Small intestine (tissue), 7 donors: ENCODE measurements around the gene LMCD1. TPM values are rescaled to one million over a fixed set of nuclear protein-coding genes. Genes with fewer than 3 reads are reported as not detected.

Source experiments
- DNase-seq, 2 donors: peaks; one replicate each; pipeline versions ENCODE4 v3.0.0 to v3.0.0-alpha.2; 2013
- FAIRE-seq: peaks from 2 replicates; lab custom pipeline; 2012; peaks lifted over from hg19 to GRCh38; lab: Jason Lieb, UNC
- H3K27ac ChIP-seq, 3 donors: one replicate each; pipeline ENCODE4 v1.5.1; 2013; ENCODE audit warnings: low read length in 2 of 3, mild to moderate bottlenecking in 2 of 3, control low read depth in 1 of 3, inconsistent platforms in 1 of 3, low read depth in 1 of 3, moderate library complexity in 1 of 3
- H3K27me3 ChIP-seq, 3 donors: one replicate each; pipeline ENCODE4 v1.6.1; 2013; ENCODE audit warnings: low read length in 3 of 3, inconsistent platforms in 1 of 3; ENCODE audit not compliant: control insufficient read depth in 3 of 3, insufficient read depth in 3 of 3
- H3K36me3 ChIP-seq, 3 donors: one replicate each; pipeline ENCODE4 v1.6.1; 2013; ENCODE audit warnings: low read length in 3 of 3, inconsistent platforms in 1 of 3, low read depth in 1 of 3, mild to moderate bottlenecking in 1 of 3, moderate library complexity in 1 of 3; ENCODE audit not compliant: control insufficient read depth in 3 of 3, insufficient read depth in 2 of 3
- H3K4me1 ChIP-seq, 3 donors: one replicate each; pipeline ENCODE4 v1.6.1; 2013; ENCODE audit warnings: low read length in 2 of 3, inconsistent platforms in 1 of 3, low read depth in 1 of 3, mild to moderate bottlenecking in 1 of 3, moderate library complexity in 1 of 3; ENCODE audit not compliant: control insufficient read depth in 3 of 3, insufficient read depth in 2 of 3
- H3K4me3 ChIP-seq, 3 donors: one replicate each; pipeline ENCODE4 v1.5.1; 2013; ENCODE audit warnings: low read length in 3 of 3, control low read depth in 1 of 3, inconsistent platforms in 1 of 3, low read depth in 1 of 3, mild to moderate bottlenecking in 1 of 3, moderate library complexity in 1 of 3
- H3K9me3 ChIP-seq, 2 donors: one replicate each; pipeline ENCODE4 v1.6.1; 2013; ENCODE audit warnings: low read depth in 1 of 2, low read length in 1 of 2; ENCODE audit not compliant: control insufficient read depth in 2 of 2, insufficient read depth in 1 of 2
- WGBS, 3 donors: extraction: QIAGEN DNeasy Blood & Tissue Kit; methylation state at CpG; one replicate each; pipeline ENCODE4 v1.1.7; 2013; 5-methylcytosine and 5-hydroxymethylcytosine counted together
- polyA plus RNA-seq, 4 donors: library from polyadenylated mRNA; stranded (reverse) in 3 of 4; unstranded in 1 of 4; fragments of 200-250 nt in 3 of 4; fragments of 120-200 nt in 1 of 4; gene quantifications; one replicate each; pipeline versions ENCODE4 v1.2.1 to v1.2.3, GENCODE V29; 2013
- donor health status: healthy with polysubstance abuse.
- donor health status: control.
- donor health status: control.
- donor health status: Bipolar disorder and iron deficiency.
- donor health status: healthy.

The LMCD1 gene
- polyA plus RNA-seq, 4 donors = 2.5 to 29.4 (median 14.7) TPM

DNA sequence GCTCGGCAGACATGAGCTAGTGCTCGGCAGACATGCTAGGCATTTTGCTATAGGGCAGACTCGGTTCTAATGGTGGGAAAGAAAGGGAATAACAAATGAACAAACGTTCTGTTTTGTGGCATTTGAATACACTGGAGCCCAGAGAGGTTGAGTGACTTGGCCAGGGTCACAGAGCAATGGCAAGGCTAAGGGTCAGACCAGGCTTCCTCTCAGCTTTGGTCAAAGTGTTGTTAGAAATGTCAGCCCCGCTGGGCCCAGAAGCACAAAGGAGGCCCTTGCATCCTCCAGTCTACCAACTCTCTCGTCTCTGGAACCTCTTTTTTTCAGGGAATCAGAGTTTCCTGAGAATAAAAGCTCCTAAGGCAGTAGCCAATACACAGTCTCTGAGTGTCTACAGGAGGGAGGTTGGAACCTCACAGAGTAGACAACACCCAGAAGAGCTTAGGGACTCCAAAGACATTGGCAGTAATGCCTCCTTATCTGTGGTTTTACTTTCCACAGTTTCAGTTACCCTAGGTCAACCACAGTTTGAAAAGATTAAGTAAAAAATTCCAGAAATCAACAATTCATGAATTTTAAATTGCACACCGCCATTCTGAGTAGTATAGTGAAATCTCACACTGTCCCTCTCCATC, 95.7 kb downstream of the LMCD1 start:
- Histone ChIP-seq H3K4me1 (no peaks in the 10 kb centered on the region), H3K9me3 (no peaks in the 10 kb centered on the region), H3K27ac (no peak overlapping the region), H3K27me3 (no peaks in the 10 kb centered on the region), H3K4me3 (no peak overlapping the region), H3K36me3 (no peaks in the 10 kb centered on the region)
- FAIRE-seq (no peak), DNase-seq (no peak)
- 72 to 87% (median 85%) methylated on average over 7 of the region's 7 CpGs for WGBS, 3 donors

DNA sequence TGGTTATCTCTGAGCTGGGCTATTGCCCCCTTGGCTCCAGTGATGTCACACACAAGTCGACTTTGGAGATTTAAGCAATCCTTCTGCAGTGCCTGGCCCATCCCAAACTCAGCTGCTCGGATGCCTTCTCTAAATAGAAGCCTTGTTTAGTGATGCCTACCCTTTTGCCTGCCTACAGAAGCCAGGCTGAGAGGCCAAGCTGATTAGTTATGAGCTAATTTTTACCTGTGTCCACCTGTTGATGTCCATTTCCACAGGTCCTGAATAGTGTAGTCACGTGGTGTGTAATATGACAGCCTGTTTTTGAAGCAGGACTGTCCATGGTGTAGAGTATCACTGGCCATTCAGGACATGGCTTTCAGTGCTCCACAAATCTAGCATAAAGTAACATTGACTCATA, 97.5 kb downstream of the LMCD1 start:
- Histone ChIP-seq H3K4me1 (no peaks in the 10 kb centered on the region), H3K27ac (no peak overlapping the region), H3K36me3 (no peaks in the 10 kb centered on the region), H3K27me3 (no peaks in the 10 kb centered on the region), H3K4me3 (no peak overlapping the region), H3K9me3 (no peaks in the 10 kb centered on the region)
- DNase-seq (no peak), FAIRE-seq (no peak)
- 60 to 78% (median 63%) methylated on average over 3 of the region's 3 CpGs for WGBS, 3 donors

DNA sequence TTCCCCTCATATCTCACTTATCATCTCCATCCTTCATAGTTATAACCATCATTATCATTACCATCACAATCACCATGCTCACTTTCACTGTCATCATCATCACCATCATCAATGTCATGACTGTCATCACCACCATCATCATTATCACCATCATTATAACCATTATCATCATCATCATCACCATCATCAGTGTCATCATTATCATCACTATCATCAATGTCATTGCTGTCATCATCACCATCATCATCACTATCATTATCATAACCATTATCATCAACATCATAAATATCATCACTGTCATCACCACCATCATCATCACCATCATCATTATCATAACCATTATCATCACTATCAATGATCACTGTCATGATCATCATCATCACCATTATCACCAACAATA, 98.8 kb downstream of the LMCD1 start:
- FAIRE-seq = no peak
- Histone ChIP-seq H3K27me3 (no peaks in the 10 kb centered on the region), H3K4me3 (no peak overlapping the region), H3K9me3 (no peaks in the 10 kb centered on the region), H3K36me3 (no peaks in the 10 kb centered on the region), H3K27ac (no peak overlapping the region), H3K4me1 (no peaks in the 10 kb centered on the region)
- DNase-seq = no peak

DNA sequence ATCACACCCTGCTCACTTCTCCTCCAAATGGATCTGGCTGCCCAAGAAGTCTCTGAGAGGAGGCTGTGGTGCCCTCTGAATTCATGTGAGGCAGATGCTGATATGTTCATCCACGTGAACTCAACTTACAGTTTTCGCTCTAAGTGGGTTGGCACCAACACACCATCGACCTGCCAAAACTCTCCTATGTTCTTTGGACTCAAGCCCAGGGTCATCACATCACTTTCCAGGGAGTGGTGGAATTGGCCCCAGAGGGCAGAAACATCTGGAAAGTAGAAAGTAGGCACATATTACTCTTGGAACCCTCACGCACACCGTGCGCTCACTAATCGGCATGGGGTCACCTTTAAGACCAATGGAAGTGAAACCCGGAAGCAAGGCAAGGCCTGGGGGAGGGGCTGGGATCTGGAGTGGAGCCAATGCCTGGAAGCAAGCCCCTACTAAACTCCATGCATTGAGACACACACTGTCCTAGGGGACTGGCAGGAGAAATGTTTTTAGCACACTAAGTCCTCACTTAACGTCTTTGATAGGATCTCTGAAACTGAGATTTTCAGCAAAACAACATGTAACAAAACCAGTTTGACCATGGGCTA, 101.6 kb downstream of the LMCD1 start:
- WGBS, 3 donors = 66 to 71% (median 69%) methylated on average over 9 of the region's 9 CpGs
- no peak overlapping the region for H3K27ac ChIP-seq
- no peaks in the 10 kb centered on the region for H3K4me1 ChIP-seq
- H3K36me3 ChIP-seq = no peaks in the 10 kb centered on the region
- no peaks in the 10 kb centered on the region for H3K27me3 ChIP-seq
- DNase-seq (no peak), FAIRE-seq (no peak)
- no peak overlapping the region for H3K4me3 ChIP-seq
- H3K9me3 ChIP-seq = no peaks in the 10 kb centered on the region

DNA sequence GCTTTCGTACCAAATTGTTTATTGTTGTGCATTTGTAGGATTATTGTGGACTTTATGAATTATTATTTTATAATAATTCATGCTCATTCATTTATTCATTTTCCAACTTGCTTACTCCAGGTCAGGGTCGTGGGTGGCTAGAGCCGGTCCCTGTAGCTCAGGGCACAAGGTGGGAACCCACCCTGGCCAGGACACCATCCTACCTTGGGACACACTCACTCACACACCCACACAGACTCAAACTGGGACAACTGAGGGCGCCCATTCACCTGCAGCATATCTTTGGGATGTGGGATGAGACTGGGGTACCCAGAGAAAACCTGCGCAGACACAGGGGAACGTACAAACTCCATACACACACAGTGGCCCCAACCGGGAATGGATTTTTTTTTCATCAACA, 102.4 kb downstream of the LMCD1 start:
- WGBS, 3 donors = 90 to 94% (median 93%) methylated on average over 7 of the region's 7 CpGs
- FAIRE-seq = no peak
- H3K27me3 ChIP-seq = no peaks in the 10 kb centered on the region

DNA sequence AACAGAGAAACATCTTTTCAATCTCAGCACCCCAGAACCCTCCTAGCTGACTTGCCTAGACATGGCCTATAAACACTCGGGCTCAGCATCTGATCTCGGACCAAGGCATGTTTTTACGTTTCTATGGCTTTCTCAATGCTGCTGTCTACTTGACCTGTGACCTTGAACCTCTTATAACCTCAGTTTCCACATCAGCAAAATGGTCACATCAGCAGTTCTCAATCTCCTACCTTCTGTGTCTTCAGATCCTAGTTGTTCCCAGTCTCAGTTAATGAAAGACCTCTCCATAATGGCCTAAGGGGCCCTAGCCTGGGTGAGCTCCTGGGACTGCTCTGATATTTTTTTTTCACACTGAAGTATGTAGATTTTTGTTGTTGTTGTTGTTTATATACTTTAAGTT, 103.4 kb downstream of the LMCD1 start:
- FAIRE-seq (no peak), DNase-seq (no peak)
- 89 to 94% (median 91%) methylated on average over 3 of the region's 3 CpGs for WGBS, 3 donors
- no peak overlapping the region for H3K4me3 ChIP-seq
- H3K4me1 ChIP-seq = no peaks in the 10 kb centered on the region
- no peak overlapping the region for H3K27ac ChIP-seq
- no peaks in the 10 kb centered on the region for H3K36me3 ChIP-seq
- H3K27me3 ChIP-seq = no peaks in the 10 kb centered on the region
- no peaks in the 10 kb centered on the region for H3K9me3 ChIP-seq

More for the DNA sequence above, 102.4 kb downstream of the LMCD1 start:
- DNase-seq = no peak
- H3K27ac ChIP-seq = no peak overlapping the region
- no peak overlapping the region for H3K4me3 ChIP-seq
- H3K36me3 ChIP-seq = no peaks in the 10 kb centered on the region
- no peaks in the 10 kb centered on the region for H3K9me3 ChIP-seq
- no peaks in the 10 kb centered on the region for H3K4me1 ChIP-seq

DNA sequence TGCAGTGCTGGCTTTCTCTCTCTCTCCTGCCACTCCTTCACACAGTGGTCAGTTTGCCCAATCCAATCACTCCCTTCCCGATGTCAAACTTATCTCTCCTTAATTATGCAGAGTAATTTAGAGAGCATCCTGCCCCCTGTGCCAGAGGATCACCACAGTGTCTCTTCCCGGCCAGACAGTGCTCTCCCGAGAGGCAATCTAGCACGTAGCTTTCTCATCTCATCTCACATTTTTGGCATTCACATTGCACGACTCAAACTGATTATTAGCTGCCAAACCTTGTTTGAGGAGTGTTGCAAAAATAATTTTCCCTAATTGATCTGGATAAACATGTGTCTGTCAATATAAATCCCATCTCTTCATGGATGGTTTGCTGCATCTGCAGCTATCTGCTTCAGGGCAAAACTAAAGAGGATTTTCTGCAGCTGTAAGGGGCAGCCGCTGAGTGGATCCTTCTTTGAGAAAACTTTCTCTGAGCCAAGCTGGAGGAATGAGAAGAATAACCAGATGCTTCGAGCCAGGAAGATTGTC, 105.1 kb downstream of the LMCD1 start:
- no peaks in the 10 kb centered on the region for H3K9me3 ChIP-seq
- DNase-seq (no peak), FAIRE-seq (no peak)
- no peak overlapping the region for H3K4me3 ChIP-seq
- no peak overlapping the region for H3K27ac ChIP-seq
- no peaks in the 10 kb centered on the region for H3K4me1 ChIP-seq
- 62 to 73% (median 72%) methylated on average over 7 of the region's 7 CpGs for WGBS, 3 donors
- H3K36me3 ChIP-seq = no peaks in the 10 kb centered on the region
- no peaks in the 10 kb centered on the region for H3K27me3 ChIP-seq

DNA sequence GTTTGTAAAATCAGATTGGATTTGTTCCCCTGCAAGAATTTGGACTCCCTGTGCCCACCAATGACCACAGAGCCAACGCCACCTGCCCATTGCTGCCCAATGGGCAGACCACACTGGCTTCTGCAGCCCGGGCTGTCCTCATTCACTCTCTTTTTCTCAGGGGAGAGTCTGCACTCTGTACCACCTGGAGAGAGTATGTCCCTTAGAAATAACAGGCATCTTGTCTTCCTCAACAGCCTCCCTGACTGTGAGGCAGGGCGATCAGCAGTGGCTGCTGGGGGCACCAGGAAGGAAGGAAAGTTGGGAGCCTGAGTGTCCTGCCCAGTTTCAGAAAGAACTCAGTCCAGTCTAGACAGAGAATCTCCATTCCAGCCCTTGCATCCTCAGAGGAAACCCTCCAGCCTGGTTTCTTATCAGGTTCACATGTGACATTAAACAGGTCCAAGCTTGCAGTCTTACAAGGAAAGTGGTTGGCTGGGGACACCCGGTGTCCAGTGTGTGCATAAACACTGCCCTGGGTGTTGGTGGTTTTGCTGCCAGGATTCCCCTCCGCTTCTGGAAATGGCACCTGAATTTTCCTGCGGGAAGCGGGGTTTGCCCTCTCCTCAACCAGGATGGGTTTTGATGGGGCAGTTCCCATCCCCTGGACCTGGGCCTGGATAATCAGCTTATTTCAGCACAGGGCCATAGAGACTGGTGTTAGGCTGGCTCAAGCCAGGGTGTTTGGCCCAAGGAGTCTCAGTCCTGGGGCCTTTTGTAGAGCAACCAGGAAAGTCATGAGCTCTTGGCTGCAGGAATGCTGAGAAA, 105.8 kb downstream of the LMCD1 start:
- 61 to 68% (median 65%) methylated on average over 7 of the region's 7 CpGs for WGBS, 3 donors
- peak; percentile 33 to 68 for DNase-seq
- H3K36me3 ChIP-seq = no peaks in the 10 kb centered on the region

More for the DNA sequence above, 105.8 kb downstream of the LMCD1 start:
- Histone ChIP-seq H3K27ac (no peak overlapping the region), H3K9me3 (no peaks in the 10 kb centered on the region), H3K27me3 (no peaks in the 10 kb centered on the region), H3K4me1 (no peaks in the 10 kb centered on the region), H3K4me3 (no peak overlapping the region)
- no peak for FAIRE-seq
